ENCODE measurements around the gene TARS2. TPM values are rescaled to one million over a fixed set of nuclear protein-coding genes. Genes with fewer than 3 reads are reported as not detected.
A peak's percentile ranks its signal among the peaks of the same experiment; 100 is the strongest.

Gene TARS2
- total RNA-seq = 10 to 100 TPM; 16.3 to 18.5 TPM
- long read RNA-seq, transcript TARS2-204 (18 exons, 2,729 nt) = major isoform, 9 of 29 reads
- long read RNA-seq, partial matches to known transcripts = 12 of 29 reads
- long read RNA-seq, other reads (novel, unspliced or antisense) = 4 of 29 reads

GRCh38 chr1:150486966-150487762 is at the start of gene TARS2:
TARS2 (plus strand) TSS chr1:150487419; CDS start chr1:150487451, 32 bp downstream.
- intact Hi-C loops (cut with DNase I) = loop anchor here in 1 of 2 donors (2.0 kb wide), 1 partner anchor 14 kb away; no protein-coding TSS in a partner anchor
- peak; percentile 100 for ATAC-seq
- peak; percentile 93 for DNase-seq

- intact Hi-C loops (cut with DNase I) = no loop called here
- ATAC-seq (no peak), DNase-seq (no peak)
Observed at GRCh38 chr1:150441121-150441520, 46.1 kb upstream of the TARS2 start.

- no peak for ATAC-seq
- no peak for DNase-seq
- intact Hi-C loops (cut with DNase I) = no loop called here
Observed at GRCh38 chr1:150444232-150444631, 43.0 kb upstream of the TARS2 start.

GRCh38 chr1:150456146-150456647 is 31.0 kb upstream of the TARS2 start:
- ATAC-seq (no peak), DNase-seq (no peak)
- intact Hi-C loops (cut with DNase I) = no loop called here

GRCh38 chr1:150464422-150464826 is 22.8 kb upstream of the TARS2 start:
- peak; percentile 54 for DNase-seq
- ATAC-seq = peak; percentile 30 to 65
- intact Hi-C loops (cut with DNase I) = loop anchor here (5.0 to 10.0 kb wide), 2 partner anchors 68 to 70 kb away; no protein-coding TSS in a partner anchor

GRCh38 chr1:150466964-150467363 is 20.3 kb upstream of the TARS2 start:
- no peak for ATAC-seq
- intact Hi-C loops (cut with DNase I) = loop anchor here in 1 of 2 donors (10.0 kb wide), 1 partner anchor 68 kb away; no protein-coding TSS in a partner anchor
- no peak for DNase-seq

GRCh38 chr1:150469291-150469690 is 17.9 kb upstream of the TARS2 start:
- DNase-seq (no peak), ATAC-seq (no peak)
- intact Hi-C loops (cut with DNase I) = loop anchor here in 1 of 2 donors (10.0 kb wide), 1 partner anchor 66 kb away; no protein-coding TSS in a partner anchor

GRCh38 chr1:150472601-150473200 is 14.5 kb upstream of the TARS2 start:
- ATAC-seq = peak; percentile 13 to 31
- intact Hi-C loops (cut with DNase I) = loop anchor here in 1 of 2 donors (2.0 kb wide), 1 partner anchor 14 kb away; the partner anchor contains the start of gene TARS2
- DNase-seq = no peak

GRCh38 chr1:150473659-150474058 is 13.6 kb upstream of the TARS2 start:
- intact Hi-C loops (cut with DNase I) = loop anchor here in 1 of 2 donors (2.0 kb wide), 1 partner anchor 13 kb away; the partner anchor contains the start of gene TARS2
- ATAC-seq (peak; percentile 44 to 68), DNase-seq (peak; percentile 41)

GRCh38 chr1:150474869-150475268 is 12.3 kb upstream of the TARS2 start:
- DNase-seq (no peak), ATAC-seq (no peak)
- intact Hi-C loops (cut with DNase I) = no loop called here

- ATAC-seq (no peak), DNase-seq (no peak)
- intact Hi-C loops (cut with DNase I) = no loop called here
Observed at GRCh38 chr1:150476754-150477153, 10.5 kb upstream of the TARS2 start.

GRCh38 chr1:150477320-150477719 is 9.9 kb upstream of the TARS2 start:
- DNase-seq (no peak), ATAC-seq (peak; percentile 24 to 47)
- intact Hi-C loops (cut with DNase I) = no loop called here

- peak in 1 of 2 donors; percentile 27 for ATAC-seq
- no peak for DNase-seq
Observed at GRCh38 chr1:150477733-150478132, 9.5 kb upstream of the TARS2 start.

GRCh38 chr1:150479370-150479769 is 7.8 kb upstream of the TARS2 start:
- intact Hi-C loops (cut with DNase I) = no loop called here
- ATAC-seq = no peak
- DNase-seq = no peak

More at GRCh38 chr1:150477733-150478132, 9.5 kb upstream of the TARS2 start:
- intact Hi-C loops (cut with DNase I) = no loop called here

- ATAC-seq (no peak), DNase-seq (no peak)
- intact Hi-C loops (cut with DNase I) = no loop called here
Observed at GRCh38 chr1:150479927-150480352, 7.3 kb upstream of the TARS2 start.

- ATAC-seq (no peak), DNase-seq (no peak)
- intact Hi-C loops (cut with DNase I) = no loop called here
Observed at GRCh38 chr1:150484431-150484830, 2.8 kb upstream of the TARS2 start.

- intact Hi-C loops (cut with DNase I) = no loop called here
- DNase-seq (no peak), ATAC-seq (no peak)
Observed at GRCh38 chr1:150484861-150485260, 2.4 kb upstream of the TARS2 start.

GRCh38 chr1:150487763-150488115 is 520 bp downstream of the TARS2 start:
- ATAC-seq (no peak), DNase-seq (no peak)
- intact Hi-C loops (cut with DNase I) = loop anchor here in 1 of 2 donors (2.0 kb wide), 1 partner anchor 15 kb away; no protein-coding TSS in a partner anchor

GRCh38 chr1:150493175-150493574 is 6.0 kb downstream of the TARS2 start:
- ATAC-seq = no peak
- intact Hi-C loops (cut with DNase I) = no loop called here
- no peak for DNase-seq

GRCh38 chr1:150498342-150498741 is 11.1 kb downstream of the TARS2 start:
- intact Hi-C loops (cut with DNase I) = no loop called here
- DNase-seq = no peak
- ATAC-seq = no peak

Measured in left cardiac atrium (tissue), 4 donors.